H1 (cell line): ENCODE results near the gene IL1RAPL1. TPM values are rescaled to one million over a fixed set of nuclear protein-coding genes. Genes with fewer than 3 reads are reported as not detected.

ENCODE experiments used
- CTBP2 ChIP-seq: IDR thresholded peaks from 2 replicates; pipeline ENCODE4 v1.7.0; 2011; ENCODE audit warnings: borderline replicate concordance, mild to moderate bottlenecking, moderate library complexity, mixed read lengths, low read length; ENCODE audit not compliant: insufficient read depth, insufficient read length
- HDAC2 ChIP-seq, 2 experiments: fragments of 300-600 bp in 1 of 2; sonication (generic) in 1 of 2; IDR thresholded peaks; 2 replicates each; pipeline ENCODE4 v1.6.1; 2011 to 2012; ENCODE audit warnings: low read depth in 2 of 2, low read length in 2 of 2, mild to moderate bottlenecking in 2 of 2, moderate library complexity in 2 of 2, borderline replicate concordance in 1 of 2, inconsistent platforms in 1 of 2
- KDM1A ChIP-seq: fragments of 200-600, 300-600 bp; sonication (generic); IDR thresholded peaks from 2 replicates; pipeline ENCODE4 v1.7.1; 2016; ENCODE audit warnings: mild to moderate bottlenecking, low read length, borderline replicate concordance
- NANOG ChIP-seq: IDR thresholded peaks from 2 replicates; pipeline ENCODE4 v1.6.1; 2011; ENCODE audit warnings: low read length, low read depth, mild to moderate bottlenecking, inconsistent platforms; ENCODE audit not compliant: insufficient read depth, poor library complexity, severe bottlenecking
- PHF8 ChIP-seq: fragments of 200-600 bp; sonication (generic); conservative IDR thresholded peaks from 2 replicates; pipeline ENCODE4 v1.7.1; 2012; ENCODE audit warnings: low read depth, mild to moderate bottlenecking, inconsistent platforms, low read length, moderate library complexity
- TEAD4 ChIP-seq: IDR thresholded peaks from 2 replicates; pipeline ENCODE4 v1.6.1; 2012; ENCODE audit warnings: low read depth, low read length, inconsistent platforms, mixed read lengths
- polyA plus RNA-seq, 7 experiments: library from polyadenylated mRNA; depleted of rRNA in 3 of 7; stranded (reverse) in 5 of 7; unstranded in 2 of 7; fragments of >200 nt in 5 of 7; fragments of 200-250 nt in 2 of 7; gene quantifications; 1 replicate in 5 of 7; 2 replicates in 1 of 7; 4 replicates in 1 of 7; pipeline versions ENCODE4 v1.2.1 to v1.2.3, GENCODE V29; 2011 to 2013; ENCODE audit warnings: missing spikeins in 2 of 7, mixed read lengths in 2 of 7
- total RNA-seq: library from RNA; stranded (reverse); fragmentation: NEBNext Ultra II Directional; extraction: Animal tissue kit (Norgen Biotek cat#: 25700); gene quantifications from 2 replicates; pipeline ENCODE4 v1.2.1, GENCODE V29; 2021
- TF ChIP-seq, protein P1 (sequence below): IDR thresholded peaks from 2 replicates; pipeline ENCODE4 v1.6.1; 2012; ENCODE audit warnings: low read length, inconsistent platforms

IL1RAPL1 gene
- total and polyA plus RNA-seq, 2 of the 8 experiments (the other 6 are each of a cell fraction or from before 2014, with no cell fraction given) = 0.11 to 0.35 TPM

DNA sequence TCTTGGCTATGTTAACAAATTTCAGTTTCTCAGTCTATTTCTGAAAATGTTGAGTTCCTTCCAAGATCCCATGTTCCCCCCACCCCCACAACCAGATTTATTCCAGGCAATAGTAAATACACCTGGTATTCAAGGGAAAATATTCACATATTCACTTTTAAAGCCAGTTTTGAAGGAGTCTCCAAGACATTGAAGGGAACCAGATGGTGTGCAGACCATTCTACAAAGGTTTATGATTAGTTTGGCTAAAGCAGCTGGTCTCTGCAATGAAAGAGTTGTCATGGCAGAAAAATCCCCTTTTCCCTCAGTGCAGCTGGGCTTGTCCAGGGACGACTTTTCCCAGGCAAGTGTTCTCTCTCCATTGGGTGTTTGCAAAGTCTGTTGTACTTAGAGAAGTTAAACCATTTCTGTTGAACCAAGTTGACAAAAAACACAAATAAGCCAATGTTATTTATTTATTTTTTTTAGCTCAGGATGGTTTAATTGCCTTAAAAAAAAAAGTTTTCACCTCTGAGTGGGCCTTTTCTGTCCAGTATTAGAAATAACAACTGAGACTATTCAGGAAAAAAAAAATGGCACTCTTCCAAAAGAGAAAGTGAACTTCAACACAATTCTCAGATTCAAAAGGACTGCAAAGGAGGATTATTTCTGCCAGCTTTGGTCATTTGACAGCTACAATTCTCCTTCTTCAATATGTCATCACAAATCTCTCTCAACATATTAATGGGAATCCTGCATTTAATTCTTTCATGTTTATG lies 410.6 kb downstream of the IL1RAPL1 start (continued):
- TF ChIP-seq, protein P1, sequence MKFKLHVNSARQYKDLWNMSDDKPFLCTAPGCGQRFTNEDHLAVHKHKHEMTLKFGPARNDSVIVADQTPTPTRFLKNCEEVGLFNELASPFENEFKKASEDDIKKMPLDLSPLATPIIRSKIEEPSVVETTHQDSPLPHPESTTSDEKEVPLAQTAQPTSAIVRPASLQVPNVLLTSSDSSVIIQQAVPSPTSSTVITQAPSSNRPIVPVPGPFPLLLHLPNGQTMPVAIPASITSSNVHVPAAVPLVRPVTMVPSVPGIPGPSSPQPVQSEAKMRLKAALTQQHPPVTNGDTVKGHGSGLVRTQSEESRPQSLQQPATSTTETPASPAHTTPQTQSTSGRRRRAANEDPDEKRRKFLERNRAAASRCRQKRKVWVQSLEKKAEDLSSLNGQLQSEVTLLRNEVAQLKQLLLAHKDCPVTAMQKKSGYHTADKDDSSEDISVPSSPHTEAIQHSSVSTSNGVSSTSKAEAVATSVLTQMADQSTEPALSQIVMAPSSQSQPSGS = no peak
- TF ChIP-seq PHF8 (no peak), NANOG (no peak), CTBP2 (no peak), TEAD4 (no peak), HDAC2 (IDR thresholded peaks at IDR 0.05; ENCODE audit: borderline replicate concordance in 1 of 2, low read depth in 2 of 2, low read length in 2 of 2) (no peak), KDM1A (no peak)
